Epithelial cell of umbilical artery (primary cell): ENCODE data around the gene OR6C65. TPM values are rescaled to one million over a fixed set of nuclear protein-coding genes. Genes with fewer than 3 reads are reported as not detected.

ENCODE experiments used
- total RNA-seq: library from RNA; depleted of rRNA; stranded (reverse); fragments of >200 nt; gene quantifications from 2 replicates; pipeline ENCODE4 v1.2.3, GENCODE V29; 2014

The OR6C65 gene
- total RNA-seq = not detected in 2 replicates

GRCh38 chr12:55400229-55400628 is at the start of gene OR6C65:
TSS of gene OR6C65 (plus strand) at chr12:55400529. CDS start at chr12:55400529, 0 bp downstream.

GRCh38 chr12:55362675-55363074 is 37.7 kb upstream of the OR6C65 start, which contains the start of gene OR6C75:
TSS of gene OR6C75 (plus strand) at chr12:55362975. CDS start at chr12:55365111, 2,136 bp downstream.

GRCh38 chr12:55425954-55426353 is 25.6 kb downstream of the OR6C65 start, which contains the start of gene OR6C76:
TSS of gene OR6C76 (plus strand) at chr12:55426254. CDS start at chr12:55426254, 0 bp downstream.

GRCh38 chr12:55443776-55444175 is 43.4 kb downstream of the OR6C65 start, which contains the start of gene OR6C2:
TSS of gene OR6C2 (plus strand) at chr12:55444076. CDS start at chr12:55452214, 8,138 bp downstream.

Other genes starting within 250 kb of the OR6C65 start
- gene OR10A7, start 179.5 kb upstream of the OR6C65 start, total RNA-seq = not detected in 2 replicates
- not detected in 2 replicates for gene OR6C74, start 155.9 kb upstream of the OR6C65 start, total RNA-seq
- gene OR6C6, start 104.0 kb upstream of the OR6C65 start, total RNA-seq = not detected in 2 replicates
- gene OR6C1, start 86.2 kb upstream of the OR6C65 start, total RNA-seq = not detected in 2 replicates
- not detected in 2 replicates for gene OR6C3, start 69.8 kb upstream of the OR6C65 start, total RNA-seq
- not detected in 2 replicates for gene OR6C75, start 37.6 kb upstream of the OR6C65 start, total RNA-seq
- gene OR6C76, start 25.7 kb downstream of the OR6C65 start, total RNA-seq = not detected in 2 replicates
- not detected in 2 replicates for gene OR6C2, start 43.5 kb downstream of the OR6C65 start, total RNA-seq
- gene OR6C70, start 69.6 kb downstream of the OR6C65 start, total RNA-seq = not detected in 2 replicates
- not detected in 2 replicates for gene OR6C68, start 91.8 kb downstream of the OR6C65 start, total RNA-seq
- not detected in 2 replicates for gene OR6C4, start 149.1 kb downstream of the OR6C65 start, total RNA-seq
- not detected in 2 replicates for gene OR2AP1, start 171.9 kb downstream of the OR6C65 start, total RNA-seq
- not detected in 2 replicates for gene OR10P1, start 236.4 kb downstream of the OR6C65 start, total RNA-seq